ENCODE measurements around the gene ATP8B1. TPM values are rescaled to one million over a fixed set of nuclear protein-coding genes. Genes with fewer than 3 reads are reported as not detected.

Gene ATP8B1
- total RNA-seq, 1 experiment from 2014 or later: 1.1 TPM

DNA sequence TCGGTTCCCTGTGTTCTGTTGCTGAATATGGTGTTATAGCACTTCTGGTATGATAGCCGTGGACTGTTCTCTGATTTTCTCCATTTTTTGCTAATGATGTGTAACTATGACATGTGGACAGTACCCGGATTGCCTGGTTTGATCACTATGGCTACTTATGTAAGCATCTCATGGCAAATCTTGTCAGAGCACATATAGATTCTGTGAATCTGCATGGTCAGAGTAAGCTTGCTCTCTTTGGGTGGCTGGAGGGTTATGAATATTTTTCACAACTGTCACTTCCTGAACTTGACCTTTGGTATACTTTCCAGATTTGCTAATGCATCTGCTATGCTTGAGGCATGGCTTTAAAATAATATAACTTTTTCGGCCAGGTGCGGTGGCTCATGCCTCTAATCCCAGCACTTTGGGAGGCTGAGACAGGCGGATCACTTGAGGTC is 36.8 kb upstream of the ATP8B1 start:
- Histone ChIP-seq H3K4me2 (ENCODE audit: insufficient read depth, insufficient read length, low read length) (no peak overlapping the region), H3K27me3 (ENCODE audit: insufficient read depth, low read length) (no peaks in the 10 kb centered on the region), H3T11ph (ENCODE audit: low read length) (no peak overlapping the region), H2BK5ac (ENCODE audit: insufficient read length, low read length) (no peak overlapping the region), H4K91ac (ENCODE audit: insufficient read length, low read depth, low read length) (no peak overlapping the region), H3K27ac (ENCODE audit: insufficient read length, low read depth, low read length) (no peak overlapping the region), H3K79me1 (ENCODE audit: insufficient read depth, low read depth, low read length, poor library complexity, severe bottlenecking) (no peaks in the 10 kb centered on the region), H3K9me3 (ENCODE audit: control insufficient read depth, low read depth, low read length) (no peaks in the 10 kb centered on the region), H2AK5ac (ENCODE audit: insufficient read length, low read length) (no peak overlapping the region), H2AFZ (ENCODE audit: low read length) (no peak overlapping the region), H3K18ac (ENCODE audit: insufficient read length, low read depth, low read length) (no peak overlapping the region), H2BK15ac (ENCODE audit: low read depth, low read length) (no peak overlapping the region), H3K23ac (ENCODE audit: insufficient read length, low read depth, low read length) (no peak overlapping the region), H3K4ac (ENCODE audit: low read depth, low read length) (no peak overlapping the region), H3K79me2 (ENCODE audit: insufficient read depth, low read length) (no peaks in the 10 kb centered on the region), H4K5ac (ENCODE audit: insufficient read length, low read depth, low read length) (no peak overlapping the region), H2BK20ac (ENCODE audit: low read depth, low read length, poor library complexity, severe bottlenecking) (no peak overlapping the region), H2BK120ac (ENCODE audit: low read depth, low read length, poor library complexity, severe bottlenecking) (no peak overlapping the region), H3K4me1 (ENCODE audit: insufficient read depth, low read length) (no peaks in the 10 kb centered on the region), H3K14ac (ENCODE audit: insufficient read depth, low read length) (no peak overlapping the region), H3K56ac (ENCODE audit: insufficient read length, low read depth, low read length) (no peak overlapping the region), H3K23me2 (ENCODE audit: insufficient read length, low read depth, low read length, poor library complexity, severe bottlenecking) (no peaks in the 10 kb centered on the region), H4K20me1 (ENCODE audit: control insufficient read depth, insufficient read depth, insufficient read length) (no peaks in the 10 kb centered on the region), H3K9ac (ENCODE audit: extremely low read depth, insufficient read length, low read length) (no peak overlapping the region), H4K8ac (replicated peaks; ENCODE audit: insufficient read length, low read depth, low read length) (no peak overlapping the region), H2BK12ac (ENCODE audit: insufficient read length, low read depth, low read length) (no peak overlapping the region)
- peaks cover 7 to 9% of the 10 kb centered on the region in 2 experiments; a peak in 3 of 4 replicates for H3K4me1 Mint-ChIP-seq
- DNase-seq: no peak
- H3K27ac Mint-ChIP-seq: no peak overlapping the region
- WGBS (ENCODE audit: extremely low coverage, insufficient read length, low lambda C conversion rate): no CpG with 5 or more reads among the region's 6 CpGs
- H3K36me3 Mint-ChIP-seq (ENCODE audit: insufficient read depth in 1 of 3, low read depth in 3 of 3): no peaks in the 10 kb centered on the region
- TF ChIP-seq CTCF (conservative IDR thresholded peaks at IDR 0.05): no peak
- no peaks in the 10 kb centered on the region for H3K9me3 Mint-ChIP-seq
- H3K4me3 Mint-ChIP-seq: no peak overlapping the region
- peaks cover 6% of the 10 kb centered on the region; the same call in 1 of the 2 replicates for H3K27me3 Mint-ChIP-seq (ENCODE audit: low read depth)

Measured in H9 (cell line).